Midbrain (tissue), 1 donor: ENCODE results near the gene DENND4A.
"Not testable (repeated sequence)": the region's sequence is repeated elsewhere in the genome, so short reads cannot be mapped to it uniquely, and the experiment has no call there.

Source experiments
- DNase-seq: peaks from one replicate; lab custom pipeline; 2025; lab: John Stamatoyannopoulos, UW

The DENND4A gene

DNA sequence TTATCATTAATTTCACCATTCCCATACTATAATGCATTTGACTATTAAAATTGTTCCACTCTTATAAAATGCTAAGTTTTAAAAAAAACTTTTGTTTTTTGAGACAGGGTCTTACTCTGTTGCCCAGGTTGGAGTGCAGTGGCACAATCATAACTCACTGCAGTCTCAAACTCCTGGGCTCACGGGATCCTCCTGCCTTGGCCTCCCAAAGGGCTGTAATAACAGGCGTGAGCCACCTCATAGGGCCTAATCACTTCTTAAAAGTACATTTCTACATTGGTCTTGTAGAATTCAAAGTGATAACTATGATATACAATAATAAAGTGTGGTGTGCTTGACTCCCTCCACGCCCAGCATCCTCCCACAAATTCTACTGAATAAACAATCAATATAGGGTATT, 3.0 kb downstream of the DENND4A start:
- no peak for DNase-seq

DNA sequence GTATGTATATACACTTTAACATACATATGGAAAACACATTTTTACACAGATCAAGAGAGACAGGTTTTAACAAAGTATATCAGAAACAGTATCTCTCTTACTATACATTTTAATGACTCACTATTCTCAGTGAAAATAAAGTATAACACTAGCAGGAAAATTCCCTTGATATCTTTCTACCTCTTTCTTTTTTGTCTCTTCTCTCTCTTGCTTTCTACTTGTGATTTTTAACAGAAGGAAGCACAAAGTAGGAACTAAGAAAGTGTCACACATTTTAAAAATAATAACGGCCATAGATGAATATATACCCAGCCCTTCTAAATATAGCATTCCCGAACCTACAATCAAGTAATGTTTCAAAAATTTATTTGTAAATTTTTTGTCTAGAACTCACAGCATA, 4.8 kb downstream of the DENND4A start:
- DNase-seq, result no peak

DNA sequence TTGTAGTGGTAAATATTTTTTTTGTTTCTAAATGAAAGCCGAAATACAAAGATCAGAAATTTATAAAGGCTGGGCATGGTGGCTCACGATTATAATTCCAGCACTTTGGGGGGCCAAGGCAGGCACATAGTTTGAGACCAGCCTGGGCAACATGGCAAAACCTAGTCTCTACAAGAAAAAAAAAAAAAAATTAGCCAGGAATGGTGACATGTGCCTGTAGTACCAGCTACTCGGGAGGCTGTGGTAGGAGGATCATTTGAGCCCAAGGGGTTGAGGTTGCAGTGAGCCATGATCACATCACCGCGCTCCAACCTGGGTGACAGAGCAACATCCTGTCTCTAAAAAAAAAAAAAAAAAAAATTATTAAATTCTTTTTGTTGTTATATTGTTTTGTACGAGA, 6.9 kb downstream of the DENND4A start:
- DNase-seq, result no peak

DNA sequence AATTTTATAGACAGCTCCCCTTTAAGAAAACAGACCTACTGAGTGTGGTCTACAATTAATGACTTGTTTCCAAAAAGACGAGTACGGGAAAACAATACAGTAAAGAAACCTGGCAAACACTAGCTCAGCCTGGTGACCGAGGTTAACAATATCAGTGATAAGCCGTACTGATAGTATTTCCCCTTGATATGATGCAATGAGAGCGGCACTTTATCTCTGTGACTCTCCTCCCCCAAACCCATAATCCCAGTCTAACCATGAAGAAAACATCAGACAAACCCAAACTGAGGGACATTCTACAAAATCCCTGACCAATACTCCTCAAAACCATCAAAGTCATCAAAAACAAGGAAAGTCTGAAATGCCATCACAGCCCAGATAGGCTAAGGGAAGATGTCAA, 8.2 kb downstream of the DENND4A start:
- DNase-seq, result no peak

DNA sequence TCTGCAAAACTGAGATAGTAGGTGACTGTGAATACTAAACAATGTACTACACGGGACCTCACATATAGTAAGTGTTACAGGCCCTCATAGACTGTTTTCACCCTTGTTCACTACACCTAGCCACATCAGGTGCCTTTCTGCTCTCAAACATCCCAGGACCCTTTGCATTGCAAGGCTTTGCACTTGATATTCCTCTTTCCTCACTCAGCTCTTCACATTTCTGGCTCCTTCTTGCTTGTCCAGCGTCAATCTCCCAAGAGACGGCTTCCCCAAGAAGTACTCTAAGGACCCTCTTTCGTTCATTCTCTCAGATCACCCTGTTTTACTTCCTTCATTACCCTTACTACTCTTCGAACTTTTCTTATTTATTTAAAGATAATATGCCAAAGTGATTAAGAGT, 10.0 kb downstream of the DENND4A start:
- no peak for DNase-seq

DNA sequence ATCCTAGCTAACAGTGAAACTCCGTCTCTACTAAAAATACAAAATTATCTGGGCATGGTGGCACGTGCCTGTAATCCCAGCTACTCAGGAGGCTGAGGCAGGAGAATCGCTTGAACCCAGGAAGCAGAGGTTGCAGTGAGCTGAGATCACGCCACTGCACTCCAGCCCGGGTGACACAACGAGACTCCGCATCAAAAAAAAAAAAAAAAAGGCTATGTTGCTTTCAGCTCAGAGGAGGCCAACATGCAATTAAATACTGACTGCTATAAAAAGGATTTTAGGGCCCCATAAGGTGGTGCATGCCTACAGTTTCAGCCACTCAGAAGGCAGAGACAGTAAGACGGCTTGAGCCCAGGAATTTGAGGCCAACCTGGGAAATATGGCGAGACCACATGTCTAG, 13.4 kb downstream of the DENND4A start:
- not testable (repeated sequence) for DNase-seq

DNA sequence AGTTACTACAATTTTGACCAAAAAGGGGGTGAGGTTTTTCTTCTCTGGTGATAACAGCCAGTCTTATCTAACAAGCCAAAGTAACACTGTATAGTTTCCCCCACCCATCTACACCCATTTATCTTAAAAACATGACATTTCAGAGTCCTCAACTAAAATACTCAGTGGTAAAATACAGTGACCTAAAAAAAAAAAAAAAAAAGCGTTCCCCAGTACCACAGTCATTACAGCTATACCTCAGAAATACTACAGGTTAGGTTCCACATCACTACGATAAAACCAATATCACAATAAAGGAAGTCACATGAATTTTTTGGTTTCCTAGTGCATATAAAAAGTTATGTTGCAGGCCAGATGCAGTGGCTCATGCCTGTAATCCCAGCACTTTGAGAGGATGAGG, 13.8 kb downstream of the DENND4A start:
- no peak for DNase-seq

DNA sequence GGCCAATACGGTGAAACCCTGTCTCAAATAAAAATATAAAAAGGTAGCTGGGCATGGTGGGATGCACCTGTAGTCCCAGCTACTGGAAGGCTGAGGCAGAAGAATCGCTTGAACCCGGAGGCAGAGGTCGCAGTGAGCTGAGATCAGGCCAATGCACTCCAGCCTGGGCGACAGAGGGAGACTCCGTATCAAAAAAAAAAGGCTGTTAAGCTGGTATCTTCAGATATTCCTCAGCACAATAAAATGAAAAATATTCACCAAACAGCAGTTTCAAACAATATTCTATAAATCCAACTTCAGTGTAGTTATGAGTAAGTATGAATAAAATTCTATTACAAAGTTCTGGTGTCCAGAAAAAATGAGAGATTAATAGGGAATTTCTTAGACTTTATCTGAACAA, 14.2 kb downstream of the DENND4A start:
- DNase-seq, result no peak

DNA sequence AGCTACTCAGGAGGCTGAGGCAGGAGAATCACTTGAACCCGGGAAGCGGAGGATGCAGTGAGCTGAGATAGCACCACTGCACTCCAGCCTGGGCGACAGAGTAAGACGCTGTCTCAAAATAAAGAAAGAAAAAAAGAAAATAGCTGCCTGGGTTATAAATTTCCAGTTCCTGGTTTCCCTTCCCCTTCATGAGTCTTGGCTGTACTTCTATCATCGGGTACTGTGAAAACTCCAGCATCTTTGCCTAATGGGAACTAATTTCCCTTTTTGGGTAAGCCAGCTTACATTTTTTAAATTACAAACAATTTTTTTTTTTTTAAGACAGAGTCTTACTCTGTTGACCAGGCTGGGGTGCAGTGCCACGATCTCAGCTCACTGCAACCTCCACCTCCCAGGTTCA, 15.0 kb downstream of the DENND4A start:
- DNase-seq, result no peak

DNA sequence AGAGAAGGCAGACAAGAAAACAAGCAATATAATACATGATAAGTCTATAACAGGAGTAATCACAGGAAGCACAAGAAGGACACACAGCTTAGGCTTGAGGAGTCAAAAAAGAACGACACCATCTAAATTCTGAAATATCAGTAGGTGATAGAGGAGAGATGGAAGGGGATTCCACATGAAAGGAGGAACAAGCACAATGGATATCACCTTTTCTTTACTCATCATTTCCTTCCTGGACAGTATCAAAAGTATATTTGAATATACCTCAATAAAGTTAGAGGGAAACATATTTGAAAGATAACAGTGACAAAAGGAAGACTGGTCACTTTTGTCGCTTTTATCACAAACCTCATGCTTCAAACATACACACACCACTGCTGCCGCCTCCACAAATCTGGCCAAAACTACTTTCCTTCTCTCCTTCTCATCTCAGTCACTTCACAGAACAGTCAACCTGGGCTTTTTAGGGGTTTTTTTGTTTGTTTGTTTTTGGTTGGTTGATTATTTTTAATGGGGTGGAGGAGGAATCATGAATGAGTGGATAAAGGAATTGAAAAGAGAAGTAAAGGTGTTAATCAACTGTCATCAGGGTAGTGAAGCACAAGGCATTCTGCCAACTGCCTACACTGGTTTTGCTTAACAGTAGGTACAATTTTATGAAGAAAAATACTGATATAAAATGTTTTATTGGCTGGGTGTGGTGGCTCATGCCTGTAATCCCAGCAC, 18.5 kb downstream of the DENND4A start:
- DNase-seq, result no peak

DNA sequence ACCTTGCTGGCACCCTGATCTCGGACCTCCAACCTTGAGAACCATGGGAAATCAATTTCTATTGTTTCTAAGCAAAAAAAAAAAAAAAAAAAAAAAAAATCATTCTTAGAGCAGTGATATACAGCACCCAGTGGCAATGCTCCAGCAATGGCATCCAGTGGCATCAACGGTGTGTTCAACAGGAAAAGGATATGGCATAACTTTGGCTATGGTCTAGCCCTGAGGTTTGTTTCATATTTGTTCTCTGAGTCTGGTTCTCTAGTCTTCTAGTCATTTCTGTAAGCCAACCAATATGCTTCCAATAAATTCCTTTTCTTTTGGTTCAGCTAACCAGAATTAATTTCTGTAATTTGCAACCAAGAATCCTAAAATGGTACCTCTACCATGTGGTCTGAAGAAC, 19.2 kb downstream of the DENND4A start:
- no peak for DNase-seq

DNA sequence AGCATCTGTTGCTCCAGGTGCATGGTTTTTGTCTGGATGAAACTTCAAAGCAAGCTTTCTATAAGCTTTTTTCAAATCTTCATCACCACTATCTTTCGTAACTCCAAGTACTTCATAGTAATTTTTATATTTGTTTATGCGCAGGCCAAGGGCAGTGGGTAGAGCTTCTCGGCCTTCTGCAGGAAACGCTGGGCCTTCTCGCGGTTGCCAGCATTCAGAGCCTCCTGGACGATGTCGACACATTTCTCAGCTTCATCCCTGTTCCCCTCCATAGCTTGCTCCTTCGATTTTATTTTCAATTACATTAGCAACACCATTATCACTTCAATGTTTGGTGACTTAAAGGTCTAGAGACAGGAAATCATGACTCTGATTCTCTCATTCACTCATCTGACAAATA, 20.2 kb downstream of the DENND4A start:
- no peak for DNase-seq

DNA sequence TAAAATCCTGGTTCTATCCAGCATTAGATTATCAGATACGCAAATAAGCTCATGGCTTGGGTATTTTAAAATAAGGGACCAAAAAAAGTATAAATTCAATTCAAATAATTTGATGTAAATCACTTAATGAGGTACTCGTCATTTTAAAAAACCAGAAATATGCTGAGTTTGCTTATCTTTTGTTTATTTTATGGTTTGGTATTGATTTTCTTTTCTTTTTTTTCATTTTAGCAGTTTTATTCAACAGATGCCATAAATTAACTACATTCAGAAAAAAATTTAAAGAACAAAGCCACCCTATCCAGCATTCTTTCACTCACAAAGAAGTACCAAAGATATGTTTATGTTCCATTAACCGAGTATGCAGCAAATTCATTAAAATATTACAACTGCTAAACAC, 22.6 kb downstream of the DENND4A start:
- DNase-seq, result no peak

DNA sequence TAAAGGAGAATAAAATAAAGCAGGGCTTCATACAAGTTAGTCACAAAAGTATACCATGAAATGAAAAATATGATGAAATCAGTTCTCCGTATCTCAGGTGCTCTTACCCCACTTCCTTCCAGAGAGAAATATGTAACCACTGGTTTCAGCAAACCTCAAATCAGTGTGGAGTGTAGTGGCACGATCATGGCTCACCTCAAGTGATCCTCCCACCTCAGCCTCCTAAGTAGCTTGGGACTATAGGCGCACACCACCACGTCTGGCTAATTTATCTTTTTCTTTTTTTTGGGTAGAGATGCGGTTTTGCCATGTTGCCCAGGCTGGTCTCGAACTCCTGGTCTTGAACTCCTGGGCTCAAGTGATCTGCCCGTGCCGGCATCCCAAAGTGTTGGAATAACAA, 24.2 kb downstream of the DENND4A start:
- no peak for DNase-seq

DNA sequence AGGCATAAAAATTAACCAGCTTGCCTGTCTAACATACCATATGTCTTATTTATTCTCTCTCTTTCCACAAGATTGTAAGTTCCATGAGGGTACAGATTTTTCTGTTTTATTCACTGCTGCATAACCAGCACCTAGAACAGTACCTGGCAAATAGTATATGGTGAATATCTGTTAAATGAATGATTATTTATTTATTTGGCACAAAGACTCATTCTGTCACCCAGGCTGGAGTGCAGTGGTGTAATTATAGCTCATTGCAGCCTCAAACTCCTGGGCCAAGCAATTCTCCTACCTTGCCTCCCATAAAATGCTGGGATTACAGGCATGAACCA, 24.9 kb downstream of the DENND4A start:
- DNase-seq, result no peak

DNA sequence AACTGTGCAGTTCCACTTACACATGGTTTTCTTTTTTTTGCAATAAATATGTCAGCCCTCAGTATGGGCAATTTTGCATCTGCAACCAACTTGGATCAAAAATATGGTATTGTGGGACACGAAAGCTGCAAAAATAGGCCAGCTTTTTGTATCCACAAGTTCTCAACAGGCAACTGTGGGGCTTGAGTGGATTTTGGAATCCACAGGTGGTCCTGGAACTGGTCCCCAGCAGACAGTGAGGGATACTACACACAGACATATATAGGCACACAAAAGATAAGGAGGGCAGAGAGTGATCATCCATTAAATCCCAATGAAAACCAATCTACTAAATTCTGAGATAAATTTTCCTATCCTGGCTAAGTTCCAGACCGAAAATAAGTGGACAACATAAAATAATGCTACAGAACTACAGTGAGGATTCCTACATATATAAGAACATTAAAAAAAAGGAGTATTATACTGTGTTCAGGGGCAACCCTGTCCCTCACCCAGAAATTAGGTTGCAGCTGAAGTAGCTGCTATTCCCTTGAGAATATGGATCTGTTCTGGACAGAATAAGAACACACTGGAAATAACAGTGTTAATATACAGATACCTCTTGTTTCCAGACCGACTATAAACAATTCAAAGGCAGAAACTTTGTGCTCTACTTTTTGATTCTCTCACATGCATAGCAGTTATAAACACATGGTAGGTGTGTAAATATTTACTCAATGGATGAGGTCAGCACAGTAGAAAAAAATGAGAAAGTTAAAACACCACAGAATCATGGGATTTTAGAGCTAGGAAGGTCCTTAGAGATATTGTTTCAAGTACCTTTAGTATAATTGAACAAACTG, 25.4 kb downstream of the DENND4A start:
- no peak for DNase-seq

DNA sequence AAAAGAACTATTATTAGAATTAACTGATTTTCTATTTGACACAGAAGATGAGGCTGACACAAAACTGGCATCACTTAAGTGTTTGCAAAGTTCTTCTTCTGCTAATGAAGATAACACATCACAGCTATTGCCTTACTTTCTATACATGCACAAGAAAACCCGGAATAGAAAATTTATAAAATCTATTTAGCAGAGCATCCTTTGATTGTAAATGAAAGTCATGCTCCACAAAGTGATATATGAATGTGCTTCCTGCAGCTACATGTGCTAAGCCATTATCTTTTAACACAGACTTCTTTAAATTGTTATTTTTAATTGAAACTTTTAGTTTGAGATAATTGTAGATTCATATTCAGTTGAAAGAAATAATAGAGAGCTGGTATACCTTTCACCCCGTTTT, 27.0 kb downstream of the DENND4A start:
- no peak for DNase-seq

DNA sequence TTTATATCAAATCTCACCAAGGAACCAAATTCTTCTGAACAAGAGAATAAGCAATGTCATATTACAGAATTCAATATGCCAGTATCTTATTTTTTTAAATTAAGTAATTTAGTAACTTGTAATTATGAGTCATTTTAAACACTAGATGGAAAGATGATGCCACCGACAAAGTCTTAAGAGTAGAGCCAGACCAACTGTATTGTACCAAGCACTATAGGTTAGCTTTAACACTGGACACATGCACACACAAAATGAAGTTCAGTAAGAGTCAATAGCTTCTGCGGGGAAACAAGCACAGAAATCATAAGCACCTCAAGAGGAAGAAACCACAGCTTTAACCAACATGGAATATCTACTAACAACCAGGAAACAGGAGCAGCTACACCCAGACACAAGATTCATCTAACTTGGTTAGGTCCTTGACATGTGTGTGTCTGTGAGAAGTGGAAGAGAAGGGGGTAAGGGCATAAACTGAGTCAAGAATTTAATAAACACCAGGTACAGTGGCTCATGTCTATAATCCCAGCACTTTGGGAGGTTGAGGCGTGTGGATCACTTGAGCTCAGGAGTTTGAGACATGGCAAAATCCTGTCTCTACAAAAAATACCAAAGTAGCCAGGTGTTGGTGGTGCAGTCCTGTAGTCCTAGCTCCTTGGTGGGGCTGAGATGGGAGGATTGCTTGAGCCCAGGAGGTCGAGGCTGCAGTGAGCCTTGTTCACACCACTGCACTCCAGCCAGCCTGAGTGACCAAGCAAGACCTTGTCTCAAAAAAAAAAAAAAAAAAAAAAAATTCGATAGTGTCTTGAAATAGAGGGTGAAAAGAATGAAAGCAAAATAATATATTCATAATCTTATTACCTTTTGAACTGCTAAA, 28.9 kb downstream of the DENND4A start:
- no peak for DNase-seq

DNA sequence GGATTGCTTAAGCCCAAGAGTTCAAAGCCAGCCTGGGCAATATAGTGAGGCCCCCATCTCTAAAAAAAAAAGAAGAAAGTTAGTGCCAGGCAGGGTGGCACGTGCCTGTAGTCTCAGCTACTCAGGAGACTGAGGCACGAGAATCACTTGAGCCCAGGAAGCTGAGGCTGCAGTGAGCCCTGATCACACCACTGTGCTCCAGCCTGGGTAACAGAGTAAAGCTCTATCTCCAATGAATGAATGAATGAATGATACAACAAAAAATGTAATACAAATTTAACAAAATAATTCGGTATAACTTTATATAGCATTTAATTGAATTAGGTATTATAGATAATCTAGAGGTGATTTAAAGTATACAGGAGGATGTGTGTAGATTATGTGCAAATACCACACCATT, 29.7 kb downstream of the DENND4A start:
- DNase-seq, result no peak

DNA sequence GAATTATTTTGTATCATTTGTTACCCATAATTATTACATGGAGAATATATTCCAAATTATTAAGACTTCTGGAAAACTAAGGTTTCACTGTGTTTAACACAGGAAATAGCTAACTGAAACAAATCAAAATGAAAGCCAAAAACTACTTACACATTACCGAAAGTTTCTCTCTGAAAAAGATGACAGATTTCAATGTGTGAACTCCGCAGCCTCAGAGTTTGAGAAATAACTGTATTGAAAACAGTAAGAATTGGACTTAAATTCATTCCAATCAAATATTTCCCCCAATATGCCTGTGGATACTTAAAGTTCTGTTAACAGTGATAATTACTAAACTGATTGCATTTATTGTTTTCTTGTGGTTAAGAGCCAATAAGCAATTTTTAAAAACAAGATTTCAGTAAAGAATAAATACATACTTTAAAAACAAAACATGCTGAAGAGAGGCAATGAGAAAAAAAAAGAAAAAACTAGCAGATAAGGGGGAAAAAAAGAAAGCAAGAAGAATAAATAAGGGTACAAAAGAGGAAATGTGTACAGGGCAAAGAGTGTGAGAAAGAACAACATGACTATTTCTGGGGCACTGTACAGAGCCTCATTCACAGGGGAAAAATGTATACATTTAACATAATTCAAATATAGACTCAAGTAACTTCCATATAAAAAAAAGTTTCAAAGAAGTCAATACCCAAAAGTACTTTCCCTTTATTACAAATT, 30.7 kb downstream of the DENND4A start:
- no peak for DNase-seq

DNA sequence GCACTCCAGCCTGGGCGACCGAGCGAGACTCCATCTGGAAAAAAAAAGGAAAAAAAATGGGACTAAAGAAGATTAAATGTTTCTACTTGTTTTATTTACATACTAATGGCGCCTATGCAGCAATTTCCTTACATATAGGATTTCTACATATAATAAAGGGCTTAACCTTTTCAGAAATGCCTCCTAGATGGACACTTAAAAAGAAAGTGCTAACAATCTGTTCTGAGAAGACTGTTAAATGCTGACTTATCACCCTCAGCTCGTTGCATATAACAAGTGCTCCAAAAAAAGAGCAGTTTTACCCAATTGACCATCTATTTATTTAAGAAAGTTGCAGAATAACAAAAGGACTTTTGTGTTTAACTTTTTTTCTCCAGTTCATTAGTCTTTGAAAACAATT, 32.7 kb downstream of the DENND4A start:
- no peak for DNase-seq

DNA sequence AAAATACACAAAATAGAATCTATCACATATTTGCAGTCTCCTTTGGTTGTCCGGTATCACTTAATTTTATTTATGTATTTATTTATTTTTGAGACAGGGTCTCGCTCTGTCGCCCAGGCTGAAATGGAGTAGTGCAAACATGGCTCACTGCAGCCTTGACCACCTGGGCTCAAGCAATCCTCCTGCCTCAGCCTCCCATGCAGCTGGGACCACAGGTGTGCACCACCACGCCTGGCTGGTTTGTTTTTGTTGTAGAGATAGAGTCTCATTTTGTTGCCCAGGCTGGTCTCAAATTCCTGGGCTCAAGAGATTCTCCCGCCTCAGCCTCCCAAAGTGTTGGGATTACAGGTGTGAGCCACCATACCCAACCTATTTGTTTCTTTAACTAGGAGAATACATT, 33.9 kb downstream of the DENND4A start:
- no peak for DNase-seq
